Erythroblast (primary cell): ENCODE measurements around the gene KIFC1.
A peak's percentile ranks its signal among the peaks of the same experiment; 100 is the strongest.
"Not testable (repeated sequence)": the region's sequence is repeated elsewhere in the genome, so short reads cannot be mapped to it uniquely, and the experiment has no call there.

Experiments used
- DNase-seq, 2 experiments: peaks; one replicate each; lab custom pipeline; 2025; lab: John Stamatoyannopoulos, UW
- GATA1 ChIP-seq: IDR thresholded peaks from 2 replicates; pipeline ENCODE4 v1.6.1; 2011; ENCODE audit warnings: low read depth, mild to moderate bottlenecking, control low read depth, low read length, moderate library complexity
- POLR2A ChIP-seq: IDR thresholded peaks from 2 replicates; pipeline ENCODE4 v1.6.1; 2011; ENCODE audit warnings: mild to moderate bottlenecking, low read length

Gene KIFC1

GRCh38 chr6:33367009-33367714 is 24.5 kb upstream of the KIFC1 start:
- TF ChIP-seq POLR2A, result no peak
- TF ChIP-seq GATA1, result no peak
- no peak for DNase-seq

GRCh38 chr6:33367715-33368025 is 24.0 kb upstream of the KIFC1 start:
- not testable (repeated sequence) for DNase-seq

- not testable (repeated sequence) for DNase-seq
These were observed 19.7 kb upstream of the KIFC1 start for GRCh38 chr6:33371901-33372300.

- TF ChIP-seq POLR2A (no peak), GATA1 (no peak)
- DNase-seq, result no peak
These were observed 19.0 kb upstream of the KIFC1 start for GRCh38 chr6:33372526-33373123.

- no peak for DNase-seq
- no peak for TF ChIP-seq GATA1
- TF ChIP-seq POLR2A, result no peak
These were observed 17.4 kb upstream of the KIFC1 start for GRCh38 chr6:33373960-33374910.

- peak in 1 of 2 experiments; percentile 52 for DNase-seq
These were observed 16.4 kb upstream of the KIFC1 start for GRCh38 chr6:33375143-33375671.

GRCh38 chr6:33377171-33377570 is 14.5 kb upstream of the KIFC1 start:
- no peak for DNase-seq
- TF ChIP-seq POLR2A (no peak), GATA1 (no peak)

More at GRCh38 chr6:33375143-33375671, 16.4 kb upstream of the KIFC1 start:
- TF ChIP-seq GATA1 (no peak), POLR2A (no peak)

- DNase-seq, result not testable (repeated sequence)
These were observed 12.4 kb upstream of the KIFC1 start for GRCh38 chr6:33379184-33379583.

GRCh38 chr6:33380272-33380981 is 11.2 kb upstream of the KIFC1 start:
- no peak for TF ChIP-seq POLR2A
- no peak for TF ChIP-seq GATA1

GRCh38 chr6:33383427-33384185 is 8.0 kb upstream of the KIFC1 start:
- TF ChIP-seq POLR2A (no peak), GATA1 (no peak)
- no peak for DNase-seq

More at GRCh38 chr6:33380272-33380981, 11.2 kb upstream of the KIFC1 start:
- DNase-seq, result peak; percentile 34 to 61

GRCh38 chr6:33384581-33385020 is 7.0 kb upstream of the KIFC1 start:
- TF ChIP-seq POLR2A (no peak), GATA1 (no peak)
- no peak for DNase-seq

GRCh38 chr6:33390173-33390572 is 1.4 kb upstream of the KIFC1 start:
- no peak for TF ChIP-seq GATA1
- TF ChIP-seq POLR2A, result no peak
- no peak for DNase-seq
